ENCODE measurements around the gene KCNG1.

GRCh38 chr20:51021067-51022025 lies 1.6 kb downstream of the KCNG1 start:
- TF ChIP-seq POLR2A (IDR thresholded peaks at IDR 0.05; ENCODE audit: low read depth, low read length) (no peak; the same call in 1 of the 2 replicates), CTCF (conservative IDR thresholded peaks at IDR 0.05; ENCODE audit: low read depth, low read length) (no peak), ELK1 (IDR thresholded peaks at IDR 0.05; ENCODE audit: borderline replicate concordance, low read depth, low read length) (no peak)

All from IMR-90 (cell line).